ENCODE results near the gene ZNF786. TPM values are rescaled to one million over a fixed set of nuclear protein-coding genes. Genes with fewer than 3 reads are reported as not detected.

ZNF786 gene
- total and polyA plus RNA-seq, 9 donors, result 3.9 to 6.6 (median 4.6) TPM

- Histone ChIP-seq H3K27me3 (ENCODE audit: control insufficient read depth, insufficient read depth, low read length) (no peaks in the 10 kb centered on the region), H3K9me3 (replicated peaks; ENCODE audit: control insufficient read depth, low read depth, low read length) (peaks cover 5% of the 10 kb centered on the region), H3K27ac (ENCODE audit: low read length) (no peak overlapping the region), H3K4me1 (ENCODE audit: control insufficient read depth, insufficient read depth, low read length) (no peaks in the 10 kb centered on the region), H3K36me3 (ENCODE audit: control insufficient read depth, insufficient read depth, low read length) (peaks cover 4% of the 10 kb centered on the region), H3K4me3 (ENCODE audit: low read length) (no peak overlapping the region)
- no CpG with 5 or more reads among the region's 2 CpGs for WGBS (ENCODE audit: insufficient coverage)
- DNase-seq, result no peak
Observed at GRCh38 chr7:149084407-149084806, 6.1 kb downstream of the ZNF786 start.

- WGBS (ENCODE audit: insufficient coverage), result 97% methylated on average over 3 of the region's 6 CpGs
Observed at GRCh38 chr7:149081914-149082313, 8.6 kb downstream of the ZNF786 start.

GRCh38 chr7:149077594-149077993 is 12.9 kb downstream of the ZNF786 start:
- 80% methylated on average over 5 of the region's 9 CpGs for WGBS (ENCODE audit: insufficient coverage)
- Histone ChIP-seq H3K27ac (ENCODE audit: low read length) (no peak overlapping the region), H3K4me3 (ENCODE audit: low read length) (no peak overlapping the region), H3K9me3 (replicated peaks; ENCODE audit: control insufficient read depth, low read depth, low read length) (no peaks in the 10 kb centered on the region), H3K36me3 (ENCODE audit: control insufficient read depth, insufficient read depth, low read length) (peaks cover 18% of the 10 kb centered on the region), H3K4me1 (ENCODE audit: control insufficient read depth, insufficient read depth, low read length) (no peaks in the 10 kb centered on the region), H3K27me3 (ENCODE audit: control insufficient read depth, insufficient read depth, low read length) (no peaks in the 10 kb centered on the region)
- DNase-seq, result no peak

More at GRCh38 chr7:149081914-149082313, 8.6 kb downstream of the ZNF786 start:
- no peak for DNase-seq
- Histone ChIP-seq H3K4me3 (ENCODE audit: low read length) (no peak overlapping the region), H3K9me3 (replicated peaks; ENCODE audit: control insufficient read depth, low read depth, low read length) (peaks cover 5% of the 10 kb centered on the region), H3K27me3 (ENCODE audit: control insufficient read depth, insufficient read depth, low read length) (no peaks in the 10 kb centered on the region), H3K36me3 (ENCODE audit: control insufficient read depth, insufficient read depth, low read length) (peaks cover 4% of the 10 kb centered on the region), H3K27ac (ENCODE audit: low read length) (no peak overlapping the region), H3K4me1 (ENCODE audit: control insufficient read depth, insufficient read depth, low read length) (no peaks in the 10 kb centered on the region)

- Histone ChIP-seq H3K4me1 (ENCODE audit: control insufficient read depth, insufficient read depth, low read length) (no peaks in the 10 kb centered on the region), H3K36me3 (ENCODE audit: control insufficient read depth, insufficient read depth, low read length) (peaks cover 36% of the 10 kb centered on the region), H3K9me3 (replicated peaks; ENCODE audit: control insufficient read depth, low read depth, low read length) (no peaks in the 10 kb centered on the region), H3K4me3 (ENCODE audit: low read length) (no peak overlapping the region), H3K27me3 (ENCODE audit: control insufficient read depth, insufficient read depth, low read length) (no peaks in the 10 kb centered on the region), H3K27ac (ENCODE audit: low read length) (no peak overlapping the region)
- WGBS (ENCODE audit: insufficient coverage), result no CpG with 5 or more reads among the region's 2 CpGs
- no peak for DNase-seq
Observed at GRCh38 chr7:149075286-149075685, 15.2 kb downstream of the ZNF786 start.

GRCh38 chr7:149074116-149074885 is 16.2 kb downstream of the ZNF786 start:
- H3K27me3 ChIP-seq (ENCODE audit: control insufficient read depth, insufficient read depth, low read length), result no peaks in the 10 kb centered on the region
- no peaks in the 10 kb centered on the region for H3K9me3 ChIP-seq (replicated peaks; ENCODE audit: control insufficient read depth, low read depth, low read length)
- no peak for DNase-seq
- H3K4me1 ChIP-seq (ENCODE audit: control insufficient read depth, insufficient read depth, low read length), result no peaks in the 10 kb centered on the region
- peaks cover 38% of the 10 kb centered on the region for H3K36me3 ChIP-seq (ENCODE audit: control insufficient read depth, insufficient read depth, low read length)
- no CpG with 5 or more reads among the region's 3 CpGs for WGBS (ENCODE audit: insufficient coverage)
- no peak overlapping the region for H3K27ac ChIP-seq (ENCODE audit: low read length)
- H3K4me3 ChIP-seq (ENCODE audit: low read length), result no peak overlapping the region

- H3K4me1 ChIP-seq (ENCODE audit: control insufficient read depth, insufficient read depth, low read length), result no peaks in the 10 kb centered on the region
- no peaks in the 10 kb centered on the region for H3K27me3 ChIP-seq (ENCODE audit: control insufficient read depth, insufficient read depth, low read length)
- H3K4me3 ChIP-seq (ENCODE audit: low read length), result no peak overlapping the region
- no peaks in the 10 kb centered on the region for H3K9me3 ChIP-seq (replicated peaks; ENCODE audit: control insufficient read depth, low read depth, low read length)
- H3K36me3 ChIP-seq (ENCODE audit: control insufficient read depth, insufficient read depth, low read length), result peaks cover 38% of the 10 kb centered on the region
- WGBS (ENCODE audit: insufficient coverage), result no CpG with 5 or more reads among the region's 4 CpGs
- H3K27ac ChIP-seq (ENCODE audit: low read length), result peak overlapping the region; percentile 9
- DNase-seq, result no peak
Observed at GRCh38 chr7:149072438-149072775, 18.1 kb downstream of the ZNF786 start.

- Histone ChIP-seq H3K4me1 (ENCODE audit: control insufficient read depth, insufficient read depth, low read length) (no peaks in the 10 kb centered on the region), H3K27me3 (ENCODE audit: control insufficient read depth, insufficient read depth, low read length) (no peaks in the 10 kb centered on the region), H3K36me3 (ENCODE audit: control insufficient read depth, insufficient read depth, low read length) (peaks cover 38% of the 10 kb centered on the region), H3K4me3 (ENCODE audit: low read length) (no peak overlapping the region), H3K9me3 (replicated peaks; ENCODE audit: control insufficient read depth, low read depth, low read length) (no peaks in the 10 kb centered on the region), H3K27ac (ENCODE audit: low read length) (peak overlapping the region; percentile 9)
- WGBS (ENCODE audit: insufficient coverage), result 70% methylated on average over 37 of the region's 46 CpGs
- peak; percentile 46 for DNase-seq
Observed at GRCh38 chr7:149071641-149072437, 18.7 kb downstream of the ZNF786 start.

- 94% methylated on average over 29 of the region's 29 CpGs for WGBS (ENCODE audit: insufficient coverage)
- no peak for DNase-seq
- H3K27ac ChIP-seq (ENCODE audit: low read length), result no peak overlapping the region
- no peaks in the 10 kb centered on the region for H3K27me3 ChIP-seq (ENCODE audit: control insufficient read depth, insufficient read depth, low read length)
- H3K4me1 ChIP-seq (ENCODE audit: control insufficient read depth, insufficient read depth, low read length), result no peaks in the 10 kb centered on the region
- H3K4me3 ChIP-seq (ENCODE audit: low read length), result no peak overlapping the region
- H3K36me3 ChIP-seq (ENCODE audit: control insufficient read depth, insufficient read depth, low read length), result peaks cover 38% of the 10 kb centered on the region
- no peaks in the 10 kb centered on the region for H3K9me3 ChIP-seq (replicated peaks; ENCODE audit: control insufficient read depth, low read depth, low read length)
Observed at GRCh38 chr7:149071182-149071635, 19.3 kb downstream of the ZNF786 start.

GRCh38 chr7:149070372-149071125 is 20.0 kb downstream of the ZNF786 start:
- 92% methylated on average over 31 of the region's 31 CpGs for WGBS (ENCODE audit: insufficient coverage)

GRCh38 chr7:149067869-149068268 is 22.6 kb downstream of the ZNF786 start:
- Histone ChIP-seq H3K27ac (ENCODE audit: low read length) (no peak overlapping the region), H3K4me1 (ENCODE audit: control insufficient read depth, insufficient read depth, low read length) (no peaks in the 10 kb centered on the region), H3K9me3 (replicated peaks; ENCODE audit: control insufficient read depth, low read depth, low read length) (no peaks in the 10 kb centered on the region), H3K27me3 (ENCODE audit: control insufficient read depth, insufficient read depth, low read length) (no peaks in the 10 kb centered on the region), H3K4me3 (ENCODE audit: low read length) (no peak overlapping the region), H3K36me3 (ENCODE audit: control insufficient read depth, insufficient read depth, low read length) (peaks cover 27% of the 10 kb centered on the region)
- WGBS (ENCODE audit: insufficient coverage), result no CpG with 5 or more reads among the region's 4 CpGs
- no peak for DNase-seq

More at GRCh38 chr7:149070372-149071125, 20.0 kb downstream of the ZNF786 start:
- no peaks in the 10 kb centered on the region for H3K4me1 ChIP-seq (ENCODE audit: control insufficient read depth, insufficient read depth, low read length)
- no peak for DNase-seq
- no peak overlapping the region for H3K4me3 ChIP-seq (ENCODE audit: low read length)
- no peaks in the 10 kb centered on the region for H3K27me3 ChIP-seq (ENCODE audit: control insufficient read depth, insufficient read depth, low read length)
- H3K27ac ChIP-seq (ENCODE audit: low read length), result no peak overlapping the region
- H3K36me3 ChIP-seq (ENCODE audit: control insufficient read depth, insufficient read depth, low read length), result peaks cover 36% of the 10 kb centered on the region
- H3K9me3 ChIP-seq (replicated peaks; ENCODE audit: control insufficient read depth, low read depth, low read length), result no peaks in the 10 kb centered on the region
